Upper lobe of left lung (tissue), 4 donors: Measurements from ENCODE around the gene SLC27A1.

ENCODE experiments used
- EP300 ChIP-seq, 4 donors: sonication (generic); formaldehyde crosslinking; IDR thresholded peaks; one replicate each; pipeline ENCODE4 v1.5.1; 2017; ENCODE audit warnings: antibody characterized with exemption in 4 of 4, control low read depth in 2 of 4
- POLR2A ChIP-seq, 4 donors: fragments of 450-650 bp; IDR thresholded peaks; one replicate each; pipeline ENCODE4 v1.5.1; 2016 to 2017; ENCODE audit warnings: antibody characterized with exemption in 4 of 4, mild to moderate bottlenecking in 2 of 4
- POLR2AphosphoS5 ChIP-seq, 2 donors: sonication (generic); formaldehyde crosslinking; IDR thresholded peaks; one replicate each; pipeline ENCODE4 v1.5.1; 2017; ENCODE audit warnings: antibody characterized with exemption in 2 of 2
- TF ChIP-seq, protein P1 (sequence below), 6 experiments: fragments of 450-650 bp in 4 of 6; fragments of 200-600 bp in 2 of 6; sonication (generic) in 2 of 6; IDR thresholded peaks; one replicate each; pipeline ENCODE4 v1.5.1; 2016 to 2019; ENCODE audit warnings: antibody characterized with exemption in 6 of 6

DNA sequence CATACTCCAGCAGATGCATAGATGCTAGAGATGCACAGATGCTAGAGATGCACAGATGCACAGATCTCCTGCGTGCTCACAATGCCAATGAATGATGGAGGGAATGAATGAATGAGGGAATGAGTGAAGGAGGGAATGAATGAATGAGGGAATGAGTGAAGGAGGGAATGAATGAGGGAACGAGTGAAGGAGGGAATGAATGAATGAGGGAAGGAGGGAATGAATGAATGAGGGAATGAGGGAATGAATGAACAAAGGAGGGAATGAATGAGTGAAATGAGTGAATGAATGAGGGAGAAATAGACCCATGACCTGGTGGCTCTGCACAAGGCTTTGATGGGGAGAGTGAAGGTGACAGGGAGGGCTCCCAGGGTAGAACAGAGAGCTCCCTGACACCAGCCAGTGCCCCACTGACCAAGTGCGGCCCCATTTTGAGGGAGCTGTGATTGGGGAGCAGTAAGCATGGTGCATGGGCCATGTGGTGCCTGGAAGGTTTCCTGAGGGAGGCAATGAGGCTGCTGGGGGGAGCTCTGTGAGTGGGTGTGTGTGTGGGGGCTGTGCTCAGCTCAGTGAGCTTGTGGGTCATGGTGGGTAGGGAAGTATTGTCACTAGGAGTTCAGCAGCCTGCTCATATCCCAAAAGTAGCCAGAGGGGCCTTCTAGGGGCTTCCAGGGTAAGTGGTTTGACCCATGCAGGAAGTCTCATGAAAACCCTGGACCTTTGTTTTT lies 12.7 kb downstream of the SLC27A1 start:
- no peak for TF ChIP-seq POLR2A (IDR thresholded peaks at IDR 0.05)
- TF ChIP-seq, protein P1, sequence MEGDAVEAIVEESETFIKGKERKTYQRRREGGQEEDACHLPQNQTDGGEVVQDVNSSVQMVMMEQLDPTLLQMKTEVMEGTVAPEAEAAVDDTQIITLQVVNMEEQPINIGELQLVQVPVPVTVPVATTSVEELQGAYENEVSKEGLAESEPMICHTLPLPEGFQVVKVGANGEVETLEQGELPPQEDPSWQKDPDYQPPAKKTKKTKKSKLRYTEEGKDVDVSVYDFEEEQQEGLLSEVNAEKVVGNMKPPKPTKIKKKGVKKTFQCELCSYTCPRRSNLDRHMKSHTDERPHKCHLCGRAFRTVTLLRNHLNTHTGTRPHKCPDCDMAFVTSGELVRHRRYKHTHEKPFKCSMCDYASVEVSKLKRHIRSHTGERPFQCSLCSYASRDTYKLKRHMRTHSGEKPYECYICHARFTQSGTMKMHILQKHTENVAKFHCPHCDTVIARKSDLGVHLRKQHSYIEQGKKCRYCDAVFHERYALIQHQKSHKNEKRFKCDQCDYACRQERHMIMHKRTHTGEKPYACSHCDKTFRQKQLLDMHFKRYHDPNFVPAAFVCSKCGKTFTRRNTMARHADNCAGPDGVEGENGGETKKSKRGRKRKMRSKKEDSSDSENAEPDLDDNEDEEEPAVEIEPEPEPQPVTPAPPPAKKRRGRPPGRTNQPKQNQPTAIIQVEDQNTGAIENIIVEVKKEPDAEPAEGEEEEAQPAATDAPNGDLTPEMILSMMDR (IDR thresholded peaks at IDR 0.05), result no peak
- no peak for TF ChIP-seq EP300 (IDR thresholded peaks at IDR 0.05)
- no peak for TF ChIP-seq POLR2AphosphoS5 (IDR thresholded peaks at IDR 0.05)
